ENCODE results near the gene WDR7. TPM values are rescaled to one million over a fixed set of nuclear protein-coding genes. Genes with fewer than 3 reads are reported as not detected.
A peak's percentile ranks its signal among the peaks of the same experiment; 100 is the strongest.

WDR7 gene
- total RNA-seq, 1 experiment from 2014 or later, result 11.0 TPM

- Histone ChIP-seq H3K9me3 (replicated peaks) (no peaks in the 10 kb centered on the region), H3K4me3 (no peak overlapping the region), H3K27ac (no peak overlapping the region), H3K4me1 (replicated peaks) (no peaks in the 10 kb centered on the region), H3K36me3 (no peaks in the 10 kb centered on the region), H3K27me3 (replicated peaks) (no peaks in the 10 kb centered on the region)
- no peak for DNase-seq (ENCODE audit: low read depth in 1 of 2, low spot score in 2 of 2)
Measured at GRCh38 chr18:56747857-56748256, 96.7 kb downstream of the WDR7 start.

GRCh38 chr18:56748698-56749268 lies 97.6 kb downstream of the WDR7 start:
- Histone ChIP-seq H3K9me3 (replicated peaks) (no peaks in the 10 kb centered on the region), H3K4me1 (replicated peaks) (no peaks in the 10 kb centered on the region), H3K27me3 (replicated peaks) (no peaks in the 10 kb centered on the region), H3K36me3 (no peaks in the 10 kb centered on the region), H3K27ac (no peak overlapping the region), H3K4me3 (no peak overlapping the region)
- DNase-seq (ENCODE audit: low read depth in 1 of 2, low spot score in 2 of 2), result peak in 1 of 2 experiments; percentile 10

- DNase-seq (ENCODE audit: low read depth in 1 of 2, low spot score in 2 of 2), result no peak
- H3K4me1 ChIP-seq (replicated peaks), result no peaks in the 10 kb centered on the region
- no peaks in the 10 kb centered on the region for H3K9me3 ChIP-seq (replicated peaks)
- no peaks in the 10 kb centered on the region for H3K36me3 ChIP-seq
- no peaks in the 10 kb centered on the region for H3K27me3 ChIP-seq (replicated peaks)
- H3K4me3 ChIP-seq, result no peak overlapping the region
- H3K27ac ChIP-seq, result no peak overlapping the region
Measured at GRCh38 chr18:56756966-56757365, 105.8 kb downstream of the WDR7 start.

GRCh38 chr18:56770097-56770496 lies 118.9 kb downstream of the WDR7 start:
- H3K36me3 ChIP-seq, result no peaks in the 10 kb centered on the region

GRCh38 chr18:56770873-56771272 lies 119.7 kb downstream of the WDR7 start:
- Histone ChIP-seq H3K4me1 (replicated peaks) (no peaks in the 10 kb centered on the region), H3K9me3 (replicated peaks) (no peaks in the 10 kb centered on the region), H3K36me3 (no peaks in the 10 kb centered on the region), H3K4me3 (no peak overlapping the region), H3K27ac (no peak overlapping the region), H3K27me3 (replicated peaks) (no peaks in the 10 kb centered on the region)
- DNase-seq (ENCODE audit: low read depth in 1 of 2, low spot score in 2 of 2), result no peak

More at GRCh38 chr18:56770097-56770496, 118.9 kb downstream of the WDR7 start:
- H3K9me3 ChIP-seq (replicated peaks), result no peaks in the 10 kb centered on the region
- H3K4me3 ChIP-seq, result no peak overlapping the region
- no peak overlapping the region for H3K27ac ChIP-seq
- no peaks in the 10 kb centered on the region for H3K4me1 ChIP-seq (replicated peaks)
- H3K27me3 ChIP-seq (replicated peaks), result no peaks in the 10 kb centered on the region
- DNase-seq (ENCODE audit: low read depth in 1 of 2, low spot score in 2 of 2), result no peak

- Histone ChIP-seq H3K36me3 (no peaks in the 10 kb centered on the region), H3K27me3 (replicated peaks) (no peaks in the 10 kb centered on the region), H3K27ac (no peak overlapping the region), H3K9me3 (replicated peaks) (no peaks in the 10 kb centered on the region), H3K4me3 (no peak overlapping the region), H3K4me1 (replicated peaks) (no peaks in the 10 kb centered on the region)
- no peak for DNase-seq (ENCODE audit: low read depth in 1 of 2, low spot score in 2 of 2)
Measured at GRCh38 chr18:56775701-56776100, 124.5 kb downstream of the WDR7 start.

- DNase-seq (ENCODE audit: low read depth in 1 of 2, low spot score in 2 of 2), result no peak
- H3K36me3 ChIP-seq, result 0 out of 2 replicates have a peak, but pooled peaks cover 3% of the 10 kb centered on the region
- H3K4me3 ChIP-seq, result no peak overlapping the region
- H3K27me3 ChIP-seq (replicated peaks), result no peaks in the 10 kb centered on the region
- H3K9me3 ChIP-seq (replicated peaks), result no peaks in the 10 kb centered on the region
- H3K27ac ChIP-seq, result no peak overlapping the region
- no peaks in the 10 kb centered on the region for H3K4me1 ChIP-seq (replicated peaks)
Measured at GRCh38 chr18:56787390-56787789, 136.2 kb downstream of the WDR7 start.

GRCh38 chr18:56789004-56789888 lies 138.1 kb downstream of the WDR7 start:
- Histone ChIP-seq H3K4me3 (no peak overlapping the region), H3K36me3 (0 out of 2 replicates have a peak, but pooled peaks cover 3% of the 10 kb centered on the region), H3K9me3 (replicated peaks) (no peaks in the 10 kb centered on the region), H3K27me3 (replicated peaks) (no peaks in the 10 kb centered on the region), H3K27ac (no peak overlapping the region), H3K4me1 (replicated peaks) (no peaks in the 10 kb centered on the region)
- peak in 1 of 2 experiments; percentile 9 for DNase-seq (ENCODE audit: low read depth in 1 of 2, low spot score in 2 of 2)

- 0 out of 2 replicates have a peak, but pooled peaks cover 3% of the 10 kb centered on the region for H3K36me3 ChIP-seq
- no peaks in the 10 kb centered on the region for H3K4me1 ChIP-seq (replicated peaks)
- H3K27me3 ChIP-seq (replicated peaks), result no peaks in the 10 kb centered on the region
- H3K4me3 ChIP-seq, result no peak overlapping the region
- no peaks in the 10 kb centered on the region for H3K9me3 ChIP-seq (replicated peaks)
- no peak overlapping the region for H3K27ac ChIP-seq
- DNase-seq (ENCODE audit: low read depth in 1 of 2, low spot score in 2 of 2), result no peak
Measured at GRCh38 chr18:56789889-56790180, 138.7 kb downstream of the WDR7 start.

GRCh38 chr18:56795381-56795780 lies 144.2 kb downstream of the WDR7 start:
- Histone ChIP-seq H3K4me3 (no peak overlapping the region), H3K4me1 (replicated peaks) (peaks cover 10% of the 10 kb centered on the region), H3K27ac (no peak overlapping the region), H3K27me3 (replicated peaks) (no peaks in the 10 kb centered on the region), H3K9me3 (replicated peaks) (no peaks in the 10 kb centered on the region), H3K36me3 (no peaks in the 10 kb centered on the region)
- peak in 1 of 2 experiments; percentile 13 for DNase-seq (ENCODE audit: low read depth in 1 of 2, low spot score in 2 of 2)

- Histone ChIP-seq H3K4me3 (no peak overlapping the region), H3K27ac (no peak overlapping the region), H3K4me1 (replicated peaks) (peaks cover 10% of the 10 kb centered on the region), H3K27me3 (replicated peaks) (no peaks in the 10 kb centered on the region), H3K36me3 (no peaks in the 10 kb centered on the region; the same call in 1 of the 2 replicates), H3K9me3 (replicated peaks) (no peaks in the 10 kb centered on the region)
- peak in 1 of 2 experiments; percentile 4 for DNase-seq (ENCODE audit: low read depth in 1 of 2, low spot score in 2 of 2)
Measured at GRCh38 chr18:56799756-56800155, 148.6 kb downstream of the WDR7 start.

- no peaks in the 10 kb centered on the region for H3K27me3 ChIP-seq (replicated peaks)
- DNase-seq (ENCODE audit: low read depth in 1 of 2, low spot score in 2 of 2), result no peak
- no peaks in the 10 kb centered on the region for H3K9me3 ChIP-seq (replicated peaks)
- no peaks in the 10 kb centered on the region; the same call in 1 of the 2 replicates for H3K36me3 ChIP-seq
- H3K27ac ChIP-seq, result no peak overlapping the region
- peaks cover 4% of the 10 kb centered on the region; the same call in 1 of the 2 replicates for H3K4me1 ChIP-seq (replicated peaks)
- no peak overlapping the region for H3K4me3 ChIP-seq
Measured at GRCh38 chr18:56803051-56803450, 151.9 kb downstream of the WDR7 start.

- DNase-seq (ENCODE audit: low read depth in 1 of 2, low spot score in 2 of 2), result no peak
- Histone ChIP-seq H3K27ac (no peak overlapping the region), H3K27me3 (replicated peaks) (no peaks in the 10 kb centered on the region), H3K9me3 (replicated peaks) (no peaks in the 10 kb centered on the region), H3K4me1 (replicated peaks) (peaks cover 4% of the 10 kb centered on the region; the same call in 1 of the 2 replicates), H3K4me3 (no peak overlapping the region), H3K36me3 (no peaks in the 10 kb centered on the region; the same call in 1 of the 2 replicates)
Measured at GRCh38 chr18:56804395-56804794, 153.2 kb downstream of the WDR7 start.

- no peaks in the 10 kb centered on the region for H3K9me3 ChIP-seq (replicated peaks)
- no peak overlapping the region for H3K4me3 ChIP-seq
- H3K36me3 ChIP-seq, result no peaks in the 10 kb centered on the region
- no peak overlapping the region for H3K27ac ChIP-seq
- H3K27me3 ChIP-seq (replicated peaks), result no peaks in the 10 kb centered on the region
- no peaks in the 10 kb centered on the region for H3K4me1 ChIP-seq (replicated peaks)
- DNase-seq (ENCODE audit: low read depth in 1 of 2, low spot score in 2 of 2), result no peak
Measured at GRCh38 chr18:56807901-56808300, 156.7 kb downstream of the WDR7 start.

Data from SJSA1 (cell line).